Right atrium auricular region (tissue), 2 donors: ENCODE measurements around the gene KCTD15. TPM values are rescaled to one million over a fixed set of nuclear protein-coding genes. Genes with fewer than 3 reads are reported as not detected.

Experiments
- DNase-seq: peaks from one replicate; pipeline ENCODE4 v3.0.0-alpha.2; 2019; ENCODE audit warnings: low spot score
- H3K27ac ChIP-seq, 2 donors: fragments of 200-600 bp; sonication (generic); 1 replicate in 1 of 2; 2 replicates in 1 of 2; pipeline ENCODE4 v1.5.1; 2016 to 2019
- H3K27me3 ChIP-seq, 2 donors: fragments of 200-600 bp; sonication (generic); one replicate each; pipeline versions ENCODE4 v1.5.1 to v1.6.0; 2017 to 2019
- H3K36me3 ChIP-seq: fragments of 200-600 bp; sonication (generic); one replicate; pipeline ENCODE4 v1.5.1; 2016
- H3K4me1 ChIP-seq, 2 donors: fragments of 200-600 bp; sonication (generic); one replicate each; pipeline versions ENCODE4 v1.5.1 to v1.6.0; 2017 to 2019
- H3K4me3 ChIP-seq, 2 donors: fragments of 200-600 bp; sonication (generic); 1 replicate in 1 of 2; 2 replicates in 1 of 2; pipeline ENCODE4 v1.5.1; 2017 to 2019; ENCODE audit warnings: mild to moderate bottlenecking in 1 of 2, moderate library complexity in 1 of 2
- H3K9me3 ChIP-seq, 2 donors: fragments of 200-600 bp; sonication (generic); one replicate each; pipeline ENCODE4 v1.5.1; 2019
- total RNA-seq, 2 donors: library from RNA; depleted of rRNA; stranded (reverse); fragments of >200 nt; gene quantifications; one replicate each; pipeline ENCODE4 v1.1.0, GENCODE V29; 2016
- TF ChIP-seq, protein P1 (sequence below), 2 donors: fragments of 200-600 bp; sonication (generic); IDR thresholded peaks; one replicate each; pipeline ENCODE4 v1.5.1; 2019; ENCODE audit warnings: antibody characterized with exemption in 2 of 2

KCTD15 gene
- total RNA-seq, 2 donors from 2014 or later, result 8.6 to 24.4 TPM

DNA sequence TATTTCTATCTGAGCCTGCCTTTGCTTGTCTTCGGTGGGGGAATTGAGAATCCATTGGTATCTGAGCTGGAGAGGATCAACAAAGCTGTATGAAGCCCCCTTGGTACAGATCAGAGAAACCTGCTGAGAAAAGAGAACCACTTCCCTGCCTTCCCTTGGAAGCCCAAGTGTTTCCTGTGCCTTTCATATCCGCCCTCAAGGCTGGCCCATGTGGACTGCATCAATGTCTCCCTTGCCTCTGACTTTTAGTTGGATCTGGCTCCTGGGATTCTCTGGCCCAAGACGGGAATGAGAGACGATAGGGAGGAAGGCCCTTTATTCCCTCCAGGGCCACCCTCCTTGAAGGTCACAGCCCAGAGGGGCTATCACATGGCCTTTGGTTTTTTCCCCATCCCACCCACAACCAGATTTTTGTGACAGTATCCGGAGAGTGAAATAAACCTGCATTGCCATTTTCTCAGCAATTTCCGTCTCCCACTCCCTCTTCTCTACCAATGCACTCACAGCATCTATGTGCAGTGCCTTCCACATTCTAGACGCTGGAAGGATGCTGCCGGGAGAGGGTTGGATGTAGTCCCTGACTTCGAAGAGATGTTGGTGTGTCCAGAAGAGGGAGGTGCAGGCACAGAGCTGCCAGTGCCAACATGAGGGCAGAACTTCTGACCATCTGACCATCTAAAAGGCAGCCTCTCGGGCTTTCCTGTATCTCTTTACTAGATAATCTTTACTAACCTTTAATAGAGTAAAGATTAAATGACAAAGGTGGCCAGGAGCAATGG is 63.8 kb downstream of the KCTD15 start:
- TF ChIP-seq, protein P1, sequence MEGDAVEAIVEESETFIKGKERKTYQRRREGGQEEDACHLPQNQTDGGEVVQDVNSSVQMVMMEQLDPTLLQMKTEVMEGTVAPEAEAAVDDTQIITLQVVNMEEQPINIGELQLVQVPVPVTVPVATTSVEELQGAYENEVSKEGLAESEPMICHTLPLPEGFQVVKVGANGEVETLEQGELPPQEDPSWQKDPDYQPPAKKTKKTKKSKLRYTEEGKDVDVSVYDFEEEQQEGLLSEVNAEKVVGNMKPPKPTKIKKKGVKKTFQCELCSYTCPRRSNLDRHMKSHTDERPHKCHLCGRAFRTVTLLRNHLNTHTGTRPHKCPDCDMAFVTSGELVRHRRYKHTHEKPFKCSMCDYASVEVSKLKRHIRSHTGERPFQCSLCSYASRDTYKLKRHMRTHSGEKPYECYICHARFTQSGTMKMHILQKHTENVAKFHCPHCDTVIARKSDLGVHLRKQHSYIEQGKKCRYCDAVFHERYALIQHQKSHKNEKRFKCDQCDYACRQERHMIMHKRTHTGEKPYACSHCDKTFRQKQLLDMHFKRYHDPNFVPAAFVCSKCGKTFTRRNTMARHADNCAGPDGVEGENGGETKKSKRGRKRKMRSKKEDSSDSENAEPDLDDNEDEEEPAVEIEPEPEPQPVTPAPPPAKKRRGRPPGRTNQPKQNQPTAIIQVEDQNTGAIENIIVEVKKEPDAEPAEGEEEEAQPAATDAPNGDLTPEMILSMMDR (IDR thresholded peaks at IDR 0.05), result no peak
- H3K4me1 ChIP-seq, result no peaks in the 10 kb centered on the region
- H3K27me3 ChIP-seq, result no peaks in the 10 kb centered on the region
- no peak overlapping the region for H3K4me3 ChIP-seq
- H3K36me3 ChIP-seq, result no peaks in the 10 kb centered on the region
- no peaks in the 10 kb centered on the region for H3K9me3 ChIP-seq
- no peak overlapping the region for H3K27ac ChIP-seq
- peak; percentile 47 for DNase-seq

DNA sequence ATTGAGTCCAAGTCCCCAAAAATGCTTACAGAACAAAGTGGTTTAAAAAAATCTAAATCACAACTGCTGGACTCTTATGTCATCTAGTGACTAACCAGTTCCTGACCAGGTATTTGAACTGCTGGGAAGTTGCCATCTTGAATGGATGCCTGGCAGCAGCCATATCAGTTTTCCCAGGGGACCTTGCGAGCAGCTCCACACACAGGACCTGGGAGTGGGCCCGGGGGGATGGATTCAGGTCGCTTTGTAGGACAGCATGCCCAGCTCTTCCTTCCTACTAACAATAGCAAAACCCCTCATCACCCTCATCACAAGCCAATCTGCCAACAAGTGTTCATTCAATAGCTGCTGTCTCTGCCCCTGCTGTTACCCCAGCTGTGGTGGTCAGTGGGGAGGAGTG is 65.3 kb downstream of the KCTD15 start:
- no peaks in the 10 kb centered on the region for H3K9me3 ChIP-seq
- H3K27ac ChIP-seq, result no peak overlapping the region
- H3K4me3 ChIP-seq, result no peak overlapping the region
- H3K4me1 ChIP-seq, result no peaks in the 10 kb centered on the region
- no peaks in the 10 kb centered on the region for H3K27me3 ChIP-seq
- H3K36me3 ChIP-seq, result no peaks in the 10 kb centered on the region
- TF ChIP-seq, protein P1 (IDR thresholded peaks at IDR 0.05), result no peak
- peak; percentile 52 for DNase-seq

DNA sequence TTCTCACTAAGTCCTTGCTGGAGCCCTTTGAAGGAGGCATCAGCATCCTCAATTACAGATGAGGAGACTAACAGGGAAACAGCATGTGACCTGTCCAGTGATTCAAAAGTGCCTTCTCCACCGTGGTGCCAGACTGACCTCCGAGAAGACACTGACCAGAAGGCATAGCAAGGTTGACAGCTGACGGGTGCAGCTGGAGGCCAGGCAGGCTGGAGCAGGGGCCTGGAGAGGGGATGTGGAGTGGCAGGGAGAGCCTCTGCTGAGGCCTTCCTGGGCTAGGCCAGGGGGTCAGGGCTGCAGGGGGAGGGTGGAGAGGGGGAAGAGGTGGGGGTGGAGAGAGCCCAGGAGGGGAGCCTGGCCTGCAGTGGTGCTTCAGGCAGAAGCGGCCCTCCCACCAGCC is 66.3 kb downstream of the KCTD15 start:
- no peak overlapping the region for H3K4me3 ChIP-seq
- peak; percentile 7 for DNase-seq
- no peaks in the 10 kb centered on the region for H3K9me3 ChIP-seq
- TF ChIP-seq, protein P1 (IDR thresholded peaks at IDR 0.05), result no peak
- no peak overlapping the region for H3K27ac ChIP-seq
- no peaks in the 10 kb centered on the region for H3K27me3 ChIP-seq
- H3K36me3 ChIP-seq, result no peaks in the 10 kb centered on the region
- no peaks in the 10 kb centered on the region for H3K4me1 ChIP-seq

DNA sequence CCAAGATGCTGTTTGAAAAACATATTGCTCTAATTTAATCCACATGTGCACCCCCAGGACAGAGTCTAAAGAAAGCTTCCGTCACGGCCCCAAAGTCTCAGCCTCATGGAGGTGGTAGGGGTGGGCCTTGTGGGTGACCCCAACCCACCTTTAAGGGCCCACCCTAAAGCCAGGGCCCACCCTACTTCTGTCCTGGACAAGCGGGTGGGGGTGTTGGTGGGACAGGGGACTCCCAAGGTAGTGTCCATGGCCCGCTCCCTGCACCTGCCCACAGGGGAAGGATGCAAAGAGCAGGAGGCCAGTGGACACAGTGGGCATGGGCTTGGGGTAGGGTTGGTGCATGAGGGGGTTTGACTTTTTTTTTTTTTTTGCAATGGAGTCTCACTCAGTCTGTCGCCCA is 66.8 kb downstream of the KCTD15 start:
- Histone ChIP-seq H3K36me3 (no peaks in the 10 kb centered on the region), H3K4me3 (no peak overlapping the region), H3K4me1 (peaks cover 0 to 2% of the 10 kb centered on the region in 2 donors), H3K27me3 (no peaks in the 10 kb centered on the region), H3K27ac (no peak overlapping the region), H3K9me3 (no peaks in the 10 kb centered on the region)
- DNase-seq, result no peak
- TF ChIP-seq, protein P1 (IDR thresholded peaks at IDR 0.05), result no peak

DNA sequence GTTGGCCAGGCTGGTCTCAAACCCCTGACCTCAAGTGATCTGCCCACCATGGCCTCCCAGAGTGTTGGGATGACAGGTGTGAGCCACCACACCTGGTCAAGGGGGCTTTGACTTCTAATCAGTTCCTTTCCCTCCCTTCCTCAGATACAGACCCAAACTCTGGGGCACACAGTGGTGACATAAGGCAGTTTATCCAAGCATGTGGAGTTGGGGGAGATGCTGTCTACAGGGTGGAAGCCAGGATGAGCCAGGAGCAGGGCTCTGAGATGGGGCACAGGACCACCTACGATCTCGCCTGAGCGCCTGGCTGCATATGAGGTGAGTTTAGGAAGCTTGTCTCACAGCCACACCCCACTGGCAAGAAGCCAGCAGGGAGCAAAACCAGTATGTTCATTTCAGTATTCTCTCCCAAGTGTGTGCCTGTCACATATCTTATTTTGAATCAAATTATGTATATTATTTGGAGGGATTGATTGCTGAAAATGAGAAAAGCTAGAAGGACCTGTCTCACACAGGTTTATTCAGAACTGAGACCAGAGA is 67.7 kb downstream of the KCTD15 start:
- H3K4me3 ChIP-seq, result no peak overlapping the region
- H3K36me3 ChIP-seq, result no peaks in the 10 kb centered on the region
- H3K27ac ChIP-seq, result no peak overlapping the region
- H3K9me3 ChIP-seq, result no peaks in the 10 kb centered on the region
- H3K27me3 ChIP-seq, result no peaks in the 10 kb centered on the region
- TF ChIP-seq, protein P1 (IDR thresholded peaks at IDR 0.05), result no peak
- peaks cover 0 to 9% of the 10 kb centered on the region in 2 donors for H3K4me1 ChIP-seq
- no peak for DNase-seq
